ENCODE results near the gene PRAMEF25.
"Not testable (repeated sequence)": the region's sequence is repeated elsewhere in the genome, so short reads cannot be mapped to it uniquely, and the experiment has no call there.

The PRAMEF25 gene

GRCh38 chr1:13070474-13070873 is at the start of gene PRAMEF25:
Gene PRAMEF25, plus strand, starts transcription at chr1:13070774. Its CDS starts 2,920 bp downstream, at chr1:13073694.
- DNase-seq (ENCODE audit: low spot score); FAIRE-seq: not testable (repeated sequence)

- not testable (repeated sequence) for DNase-seq (ENCODE audit: low spot score); FAIRE-seq
Measured at GRCh38 chr1:13056475-13056874, 14.1 kb upstream of the PRAMEF25 start, which contains the start of gene PRAMEF27. Gene PRAMEF27, minus strand, starts transcription at chr1:13056575. Its CDS starts 2,916 bp downstream, at chr1:13053659.

- DNase-seq (ENCODE audit: low spot score); FAIRE-seq: not testable (repeated sequence)
Measured at GRCh38 chr1:13116754-13117153, 46.2 kb downstream of the PRAMEF25 start, which contains the start of gene HNRNPCL2. Gene HNRNPCL2, minus strand, starts transcription at chr1:13116854. Its CDS starts 454 bp downstream, at chr1:13116400.
